Tibial nerve (tissue), 4 donors: Measurements from ENCODE around the gene RBBP7. TPM values are rescaled to one million over a fixed set of nuclear protein-coding genes. Genes with fewer than 3 reads are reported as not detected.

Experiments used
- DNase-seq, 2 donors: peaks; one replicate each; pipeline ENCODE4 v3.0.0-alpha.2; 2019; ENCODE audit warnings: low spot score in 2 of 2
- H3K27ac ChIP-seq, 4 donors: fragments of 200-600 bp; sonication (generic) in 3 of 4; one replicate each; pipeline ENCODE4 v1.5.1; 2017 to 2019; ENCODE audit warnings: mild to moderate bottlenecking in 1 of 4
- H3K27me3 ChIP-seq, 2 donors: fragments of 200-600 bp; sonication (generic) in 1 of 2; one replicate each; pipeline versions ENCODE4 v1.5.1 to v1.6.0; 2017 to 2019
- H3K36me3 ChIP-seq, 3 donors: fragments of 200-600 bp; sonication (generic); one replicate each; pipeline ENCODE4 v1.5.1; 2018 to 2019
- H3K4me1 ChIP-seq, 4 donors: fragments of 200-600 bp; sonication (generic) in 3 of 4; one replicate each; pipeline ENCODE4 v1.5.1; 2017 to 2019
- H3K4me3 ChIP-seq, 4 donors: fragments of 200-600 bp; sonication (generic) in 3 of 4; one replicate each; pipeline ENCODE4 v1.5.1; 2017 to 2019; ENCODE audit warnings: mild to moderate bottlenecking in 1 of 4, moderate library complexity in 1 of 4
- H3K9me3 ChIP-seq, 4 donors: fragments of 200-600 bp; sonication (generic) in 3 of 4; one replicate each; pipeline ENCODE4 v1.5.1; 2017 to 2019
- EP300 ChIP-seq, 2 donors: sonication (generic); formaldehyde crosslinking; IDR thresholded peaks; one replicate each; pipeline ENCODE4 v1.6.1; 2017; ENCODE audit warnings: antibody characterized with exemption in 2 of 2, mild to moderate bottlenecking in 1 of 2
- POLR2A ChIP-seq, 2 donors: fragments of 450-650 bp; IDR thresholded peaks; one replicate each; pipeline ENCODE4 v1.6.1; 2017; ENCODE audit warnings: antibody characterized with exemption in 2 of 2, mild to moderate bottlenecking in 2 of 2, moderate library complexity in 2 of 2
- WGBS, 2 donors: methylation state at CpG; one replicate each; pipeline ENCODE4 v1.1.5; 2018; 5-methylcytosine and 5-hydroxymethylcytosine counted together
- total RNA-seq, 4 donors: library from RNA; depleted of rRNA; stranded (reverse); fragments of >200 nt; gene quantifications; one replicate each; pipeline ENCODE4 v1.1.0, GENCODE V29; 2016
- TF ChIP-seq, protein P1 (sequence below), 5 experiments: fragments of 200-600 bp in 3 of 5; fragments of 450-650 bp in 2 of 5; sonication (generic) in 3 of 5; IDR thresholded peaks; one replicate each; pipeline ENCODE4 v1.5.1; 2016 to 2019; ENCODE audit warnings: antibody characterized with exemption in 5 of 5, mild to moderate bottlenecking in 3 of 5, moderate library complexity in 2 of 5

Gene RBBP7
- total RNA-seq, 4 donors from 2014 or later, result 69.7 to 85.5 (median 79.2) TPM

- Histone ChIP-seq H3K4me3 (no peak overlapping the region), H3K27me3 (peaks cover 0 to 4% of the 10 kb centered on the region in 2 donors), H3K9me3 (no peaks in the 10 kb centered on the region), H3K36me3 (no peaks in the 10 kb centered on the region), H3K4me1 (no peaks in the 10 kb centered on the region), H3K27ac (no peak overlapping the region)
- no peak for TF ChIP-seq EP300 (IDR thresholded peaks at IDR 0.05)
- TF ChIP-seq, protein P1, sequence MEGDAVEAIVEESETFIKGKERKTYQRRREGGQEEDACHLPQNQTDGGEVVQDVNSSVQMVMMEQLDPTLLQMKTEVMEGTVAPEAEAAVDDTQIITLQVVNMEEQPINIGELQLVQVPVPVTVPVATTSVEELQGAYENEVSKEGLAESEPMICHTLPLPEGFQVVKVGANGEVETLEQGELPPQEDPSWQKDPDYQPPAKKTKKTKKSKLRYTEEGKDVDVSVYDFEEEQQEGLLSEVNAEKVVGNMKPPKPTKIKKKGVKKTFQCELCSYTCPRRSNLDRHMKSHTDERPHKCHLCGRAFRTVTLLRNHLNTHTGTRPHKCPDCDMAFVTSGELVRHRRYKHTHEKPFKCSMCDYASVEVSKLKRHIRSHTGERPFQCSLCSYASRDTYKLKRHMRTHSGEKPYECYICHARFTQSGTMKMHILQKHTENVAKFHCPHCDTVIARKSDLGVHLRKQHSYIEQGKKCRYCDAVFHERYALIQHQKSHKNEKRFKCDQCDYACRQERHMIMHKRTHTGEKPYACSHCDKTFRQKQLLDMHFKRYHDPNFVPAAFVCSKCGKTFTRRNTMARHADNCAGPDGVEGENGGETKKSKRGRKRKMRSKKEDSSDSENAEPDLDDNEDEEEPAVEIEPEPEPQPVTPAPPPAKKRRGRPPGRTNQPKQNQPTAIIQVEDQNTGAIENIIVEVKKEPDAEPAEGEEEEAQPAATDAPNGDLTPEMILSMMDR (IDR thresholded peaks at IDR 0.05), result no peak
- TF ChIP-seq POLR2A (IDR thresholded peaks at IDR 0.05), result no peak
- WGBS, 2 donors, result 68 to 80% methylated on average over 1 of the region's 1 CpG
- no peak for DNase-seq
Measured at GRCh38 chrX:16910376-16910775, 40.2 kb upstream of the RBBP7 start.

DNA sequence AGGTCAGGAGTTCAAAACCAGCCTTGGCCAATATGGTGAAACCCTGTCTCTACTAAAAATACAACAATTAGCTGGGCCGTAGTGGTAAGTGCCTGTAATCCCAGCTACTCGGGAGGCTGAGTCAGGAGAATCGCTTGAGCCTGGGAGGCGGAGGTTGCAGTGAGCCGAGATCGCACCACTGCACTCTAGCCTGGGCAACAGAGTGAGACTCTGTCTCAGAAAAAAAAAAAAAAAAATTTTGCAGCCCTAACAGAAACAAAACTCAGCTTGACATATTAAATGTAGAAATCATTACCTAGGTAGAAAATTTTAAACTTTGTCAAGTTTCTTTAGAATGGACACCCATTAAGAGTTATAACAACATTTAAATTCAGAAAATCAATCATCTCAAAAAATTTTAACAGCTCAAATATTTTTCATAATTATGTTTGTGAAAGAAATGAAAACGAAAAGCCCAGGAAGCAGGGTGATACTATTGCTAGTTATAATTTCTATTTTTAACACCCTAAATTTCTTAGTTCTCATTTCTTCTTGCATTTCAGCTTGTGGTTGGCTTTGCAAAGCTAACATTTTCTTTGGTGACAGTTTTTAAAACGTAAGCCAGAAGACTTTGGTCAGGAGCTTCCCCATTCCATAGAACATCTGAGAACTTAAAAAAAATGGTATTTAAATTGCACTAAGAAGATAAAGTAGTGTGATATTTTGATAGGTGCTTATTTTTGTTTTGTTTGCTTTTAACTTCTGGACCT is 33.3 kb upstream of the RBBP7 start:
- Histone ChIP-seq H3K27me3 (peaks cover 0 to 42% of the 10 kb centered on the region in 2 donors), H3K4me1 (no peaks in the 10 kb centered on the region), H3K4me3 (no peak overlapping the region), H3K36me3 (no peaks in the 10 kb centered on the region), H3K27ac (no peak overlapping the region), H3K9me3 (no peaks in the 10 kb centered on the region)
- WGBS, 2 donors, result 74 to 76% methylated on average over 8 of the region's 8 CpGs
- no peak for DNase-seq
- TF ChIP-seq EP300 (IDR thresholded peaks at IDR 0.05), result no peak
- TF ChIP-seq POLR2A (IDR thresholded peaks at IDR 0.05), result no peak
- TF ChIP-seq, protein P1 (IDR thresholded peaks at IDR 0.05), result no peak

GRCh38 chrX:16897445-16897844 is 27.3 kb upstream of the RBBP7 start:
- Histone ChIP-seq H3K27me3 (peaks cover 0 to 35% of the 10 kb centered on the region in 2 donors), H3K4me3 (no peak overlapping the region), H3K36me3 (no peaks in the 10 kb centered on the region), H3K27ac (no peak overlapping the region), H3K9me3 (no peaks in the 10 kb centered on the region), H3K4me1 (peaks cover 0 to 3% (median 0%) of the 10 kb centered on the region in 4 donors)
- TF ChIP-seq POLR2A (IDR thresholded peaks at IDR 0.05) (no peak), EP300 (IDR thresholded peaks at IDR 0.05) (no peak)
- TF ChIP-seq, protein P1 (IDR thresholded peaks at IDR 0.05), result no peak
- no peak for DNase-seq
- 69% methylated on average over 2 of the region's 2 CpGs; no CpG with 5 or more reads in 1 of the 2 donors for WGBS, 2 donors

DNA sequence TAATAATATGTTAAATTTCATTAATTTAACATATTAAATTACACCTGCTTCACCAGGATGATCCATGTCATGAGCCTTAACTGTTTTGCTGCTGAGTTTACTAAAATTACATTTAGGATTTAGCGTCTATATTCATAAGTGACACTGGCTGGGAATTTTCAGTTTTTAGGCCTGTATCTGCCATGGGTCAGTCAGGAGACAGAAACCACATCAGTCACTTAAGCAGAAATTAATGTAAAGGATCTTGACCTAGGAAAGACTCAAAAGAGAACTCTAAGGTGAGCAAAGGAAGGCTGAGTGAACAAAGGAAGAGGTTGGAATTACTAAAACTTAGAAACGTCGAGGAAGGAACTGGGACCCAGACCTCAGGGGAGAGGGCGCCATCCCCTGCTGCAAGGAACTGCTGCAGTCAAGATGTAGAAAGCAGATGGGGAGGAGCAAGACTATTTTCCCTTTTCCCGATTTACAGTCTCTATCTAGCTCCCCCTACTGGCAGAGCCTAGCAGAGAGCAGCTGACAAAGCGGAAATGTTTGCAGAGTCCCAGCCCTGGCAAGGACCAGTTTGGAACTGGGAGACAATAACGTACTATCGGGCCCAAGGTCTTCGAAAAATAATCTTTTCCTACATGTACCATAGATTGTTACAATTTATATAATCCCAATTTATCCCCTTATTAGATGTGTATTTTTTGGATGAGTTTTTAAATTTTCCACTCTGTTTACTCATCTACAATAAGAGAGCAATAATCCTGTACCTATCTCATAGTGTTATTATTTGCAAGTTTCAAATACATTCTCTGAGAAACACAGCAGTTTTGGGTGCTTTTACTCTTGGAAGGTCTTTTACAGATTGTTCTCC is 22.6 kb upstream of the RBBP7 start:
- Histone ChIP-seq H3K27me3 (peaks cover 0 to 10% of the 10 kb centered on the region in 2 donors), H3K36me3 (no peaks in the 10 kb centered on the region), H3K4me3 (no peak overlapping the region), H3K9me3 (no peaks in the 10 kb centered on the region), H3K4me1 (peaks cover 0 to 3% (median 0%) of the 10 kb centered on the region in 4 donors), H3K27ac (no peak overlapping the region)
- WGBS, 2 donors, result 14 to 15% methylated on average over 9 of the region's 9 CpGs
- peak; percentile 45 to 78 for DNase-seq
- no peak for TF ChIP-seq POLR2A (IDR thresholded peaks at IDR 0.05)
- TF ChIP-seq, protein P1 (IDR thresholded peaks at IDR 0.05), result peak; percentile 59 to 86 (median 69)

GRCh38 chrX:16885628-16886027 is 15.5 kb upstream of the RBBP7 start:
- no peaks in the 10 kb centered on the region for H3K4me1 ChIP-seq
- H3K9me3 ChIP-seq, result no peaks in the 10 kb centered on the region
- DNase-seq, result no peak
- WGBS, 2 donors, result 88 to 94% methylated on average over 1 of the region's 1 CpG
- TF ChIP-seq POLR2A (IDR thresholded peaks at IDR 0.05), result no peak
- no peak for TF ChIP-seq EP300 (IDR thresholded peaks at IDR 0.05)
- TF ChIP-seq, protein P1 (IDR thresholded peaks at IDR 0.05), result no peak
- no peak overlapping the region for H3K27ac ChIP-seq
- H3K27me3 ChIP-seq, result peaks cover 0 to 28% of the 10 kb centered on the region in 2 donors
- no peak overlapping the region for H3K4me3 ChIP-seq
- no peaks in the 10 kb centered on the region for H3K36me3 ChIP-seq
